Fibroblast of villous mesenchyme (primary cell): ENCODE data around the gene BPIFB1. TPM values are rescaled to one million over a fixed set of nuclear protein-coding genes. Genes with fewer than 3 reads are reported as not detected.

Source experiments
- DNase-seq: peaks from one replicate; pipeline ENCODE4 v3.0.0-alpha.2; 2010; ENCODE audit warnings: low read depth
- H3K4me3 ChIP-seq: 2 replicates; pipeline ENCODE4 v1.5.1; 2011; ENCODE audit warnings: low read depth, mild to moderate bottlenecking, low read length
- CTCF ChIP-seq: IDR thresholded peaks from 2 replicates; pipeline ENCODE4 v1.5.1; 2012; ENCODE audit warnings: low read depth, mild to moderate bottlenecking, low read length; ENCODE audit not compliant: insufficient read depth
- total RNA-seq: library from RNA; depleted of rRNA; stranded (reverse); fragments of >200 nt; gene quantifications from 2 replicates; pipeline ENCODE4 v1.2.3, GENCODE V29; 2012

Gene BPIFB1
- total RNA-seq, 1 donor: not detected

- TF ChIP-seq CTCF: no peak
- H3K4me3 ChIP-seq: no peak overlapping the region
- DNase-seq: no peak
These were observed 19.2 kb upstream of the BPIFB1 start for GRCh38 chr20:33263784-33264183.

GRCh38 chr20:33267701-33268100, 15.3 kb upstream of the BPIFB1 start:
- no peak overlapping the region for H3K4me3 ChIP-seq
- no peak for TF ChIP-seq CTCF
- DNase-seq: no peak

- DNase-seq: no peak
- TF ChIP-seq CTCF: no peak
- H3K4me3 ChIP-seq: no peak overlapping the region
These were observed 10.7 kb upstream of the BPIFB1 start for GRCh38 chr20:33272155-33272873.

GRCh38 chr20:33273117-33273851, 9.7 kb upstream of the BPIFB1 start:
- no peak for DNase-seq
- no peak for TF ChIP-seq CTCF
- H3K4me3 ChIP-seq: no peak overlapping the region

GRCh38 chr20:33275215-33275614, 7.8 kb upstream of the BPIFB1 start:
- no peak overlapping the region for H3K4me3 ChIP-seq
- no peak for DNase-seq
- no peak for TF ChIP-seq CTCF

- DNase-seq: no peak
- H3K4me3 ChIP-seq: no peak overlapping the region
- no peak for TF ChIP-seq CTCF
These were observed 7.1 kb upstream of the BPIFB1 start for GRCh38 chr20:33275871-33276270.
